CD4-positive, alpha-beta T cell (primary cell): ENCODE data around the gene LZTFL1. TPM values are rescaled to one million over a fixed set of nuclear protein-coding genes. Genes with fewer than 3 reads are reported as not detected.

Source experiments
- ATAC-seq: fragments of 200-7000 bp; cut with Tn5 transposase; one replicate; pipeline ENCODE4 v1.10.0; 2022; ENCODE audit warnings: mild to moderate bottlenecking; ENCODE audit not compliant: poor library complexity
- CTCF ChIA-PET: fragments of 350-600 bp; sonication (Branson Sonifier 250); formaldehyde crosslinking; loops from one replicate; lab custom pipeline; 2021; ENCODE audit warnings: antibody characterized with exemption, inconsistent platforms; lab: Charles Lee
- POLR2A ChIA-PET: fragments of 350-600 bp; sonication (Branson Sonifier 250); formaldehyde crosslinking; loops from one replicate; lab custom pipeline; 2021; ENCODE audit warnings: antibody characterized with exemption, inconsistent platforms; lab: Charles Lee
- DNase-seq, 14 experiments: peaks; one replicate each; pipeline ENCODE4 v3.0.0-alpha.2; 2013 to 2020; ENCODE audit warnings: mixed read lengths in 2 of 14
- H3K27ac ChIP-seq, 2 donors: one replicate each; pipeline versions ENCODE4 v1.5.1 to v1.7.0; 2013; ENCODE audit warnings: low read length in 2 of 2, low read depth in 1 of 2, mild to moderate bottlenecking in 1 of 2
- H3K27me3 ChIP-seq, 2 experiments: 1 replicate in 1 of 2; 2 replicates in 1 of 2; pipeline versions ENCODE4 v1.6.1 to v1.7.0; 2013; ENCODE audit warnings: low read length in 2 of 2, control low read depth in 1 of 2, mild to moderate bottlenecking in 1 of 2, moderate library complexity in 1 of 2; ENCODE audit not compliant: insufficient read depth in 2 of 2, control insufficient read depth in 1 of 2
- H3K36me3 ChIP-seq: one replicate; pipeline ENCODE4 v1.6.1; 2013; ENCODE audit warnings: low read length, control low read depth; ENCODE audit not compliant: insufficient read depth
- H3K4me1 ChIP-seq: one replicate; pipeline ENCODE4 v1.6.1; 2013; ENCODE audit warnings: low read length, control low read depth; ENCODE audit not compliant: insufficient read depth
- H3K4me3 ChIP-seq: one replicate; pipeline ENCODE4 v1.5.1; 2013; ENCODE audit warnings: mild to moderate bottlenecking, low read length, moderate library complexity
- H3K9me3 ChIP-seq, 2 experiments: 1 replicate in 1 of 2; 2 replicates in 1 of 2; pipeline versions ENCODE4 v1.6.1 to v1.7.0; 2013; ENCODE audit warnings: low read length in 2 of 2, mild to moderate bottlenecking in 2 of 2, control low read depth in 1 of 2, moderate library complexity in 1 of 2; ENCODE audit not compliant: control insufficient read depth in 1 of 2, insufficient read depth in 1 of 2
- H3K27ac Mint-ChIP-seq: one replicate; pipeline ENCODE4 v1.8.0; 2020; ENCODE audit warnings: mixed read lengths
- H3K27me3 Mint-ChIP-seq: one replicate; pipeline ENCODE4 v1.8.0; 2021; ENCODE audit warnings: mixed read lengths
- H3K36me3 Mint-ChIP-seq: one replicate; pipeline ENCODE4 v1.8.0; 2021; ENCODE audit warnings: low read depth, mixed read lengths
- H3K4me1 Mint-ChIP-seq: one replicate; pipeline ENCODE4 v1.8.0; 2021; ENCODE audit warnings: low read depth, mixed read lengths
- H3K4me3 Mint-ChIP-seq: one replicate; pipeline ENCODE4 v1.8.0; 2020; ENCODE audit warnings: mild to moderate bottlenecking, mixed read lengths
- H3K9me3 Mint-ChIP-seq: one replicate; pipeline ENCODE4 v1.8.0; 2020; ENCODE audit warnings: mixed read lengths
- intact Hi-C, 2 experiments: fragments of 100-400 bp; cut with DNase I in 1 of 2; cut with micrococcal nuclease in 1 of 2; formaldehyde crosslinking; loops; one replicate each; pipeline versions ENCODE4 v1.15.1 to v1.9.0; 2023 to 2025; cut with DNase I, micrococcal nuclease
- total RNA-seq, 174 experiments: library from RNA in 2 of 174; stranded (reverse) in 2 of 174; gene quantifications; one replicate each; pipeline ENCODE4 v1.2.3 and lab custom pipeline; 2021 to 2026
- TF ChIP-seq, protein P1 (sequence below): fragments of 200-600 bp; IDR thresholded peaks from one replicate; pipeline ENCODE4 v1.8.0; 2022; ENCODE audit warnings: antibody characterized with exemption, mild to moderate bottlenecking

Gene LZTFL1
- total RNA-seq, 2 experiments from 2014 or later = 9.6 to 10.0 TPM

DNA sequence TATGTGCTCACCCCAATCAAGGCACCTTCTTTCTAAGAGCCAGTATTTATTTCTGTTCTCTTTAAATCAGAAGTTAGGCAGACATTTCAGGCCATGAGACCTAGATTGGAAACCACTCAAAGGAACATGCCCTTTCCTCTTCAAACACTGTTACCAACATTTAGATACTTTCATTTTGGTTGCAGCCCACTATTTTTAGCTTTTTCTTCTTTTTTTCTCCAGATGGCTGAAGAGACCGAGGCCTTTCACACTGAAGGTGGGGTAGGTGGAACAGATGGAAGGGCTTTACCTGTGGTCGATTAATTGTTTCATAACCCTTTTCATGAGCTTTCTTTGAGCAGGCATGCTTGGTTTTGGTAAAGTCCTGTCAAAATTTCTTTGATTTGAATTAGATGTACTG is 10.9 kb upstream of the LZTFL1 start:
- DNase-seq = no peak
- ATAC-seq = no peak
- Mint-ChIP-seq H3K4me1 (peaks cover 34% of the 10 kb centered on the region), H3K9me3 (no peaks in the 10 kb centered on the region), H3K27ac (no peak overlapping the region), H3K4me3 (no peak overlapping the region), H3K36me3 (no peaks in the 10 kb centered on the region), H3K27me3 (peaks cover 14% of the 10 kb centered on the region)
- H3K27me3 ChIP-seq = no peaks in the 10 kb centered on the region
- no peaks in the 10 kb centered on the region for H3K36me3 ChIP-seq
- ChIA-PET CTCF (interaction anchor here (1.1 kb wide), 1 partner anchor 226 kb away, joined by 4 read pairs; no protein-coding TSS in a partner anchor), POLR2A (interaction anchor here (1.0 to 1.1 kb wide), 2 partner anchors 9 to 62 kb away, joined by 3 read pairs; no protein-coding TSS in a partner anchor)
- no peaks in the 10 kb centered on the region for H3K4me1 ChIP-seq
- no peaks in the 10 kb centered on the region for H3K9me3 ChIP-seq
- no peak overlapping the region for H3K4me3 ChIP-seq
- TF ChIP-seq, protein P1, sequence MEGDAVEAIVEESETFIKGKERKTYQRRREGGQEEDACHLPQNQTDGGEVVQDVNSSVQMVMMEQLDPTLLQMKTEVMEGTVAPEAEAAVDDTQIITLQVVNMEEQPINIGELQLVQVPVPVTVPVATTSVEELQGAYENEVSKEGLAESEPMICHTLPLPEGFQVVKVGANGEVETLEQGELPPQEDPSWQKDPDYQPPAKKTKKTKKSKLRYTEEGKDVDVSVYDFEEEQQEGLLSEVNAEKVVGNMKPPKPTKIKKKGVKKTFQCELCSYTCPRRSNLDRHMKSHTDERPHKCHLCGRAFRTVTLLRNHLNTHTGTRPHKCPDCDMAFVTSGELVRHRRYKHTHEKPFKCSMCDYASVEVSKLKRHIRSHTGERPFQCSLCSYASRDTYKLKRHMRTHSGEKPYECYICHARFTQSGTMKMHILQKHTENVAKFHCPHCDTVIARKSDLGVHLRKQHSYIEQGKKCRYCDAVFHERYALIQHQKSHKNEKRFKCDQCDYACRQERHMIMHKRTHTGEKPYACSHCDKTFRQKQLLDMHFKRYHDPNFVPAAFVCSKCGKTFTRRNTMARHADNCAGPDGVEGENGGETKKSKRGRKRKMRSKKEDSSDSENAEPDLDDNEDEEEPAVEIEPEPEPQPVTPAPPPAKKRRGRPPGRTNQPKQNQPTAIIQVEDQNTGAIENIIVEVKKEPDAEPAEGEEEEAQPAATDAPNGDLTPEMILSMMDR = no peak
- intact Hi-C loops = no loop called here
- no peak overlapping the region for H3K27ac ChIP-seq

DNA sequence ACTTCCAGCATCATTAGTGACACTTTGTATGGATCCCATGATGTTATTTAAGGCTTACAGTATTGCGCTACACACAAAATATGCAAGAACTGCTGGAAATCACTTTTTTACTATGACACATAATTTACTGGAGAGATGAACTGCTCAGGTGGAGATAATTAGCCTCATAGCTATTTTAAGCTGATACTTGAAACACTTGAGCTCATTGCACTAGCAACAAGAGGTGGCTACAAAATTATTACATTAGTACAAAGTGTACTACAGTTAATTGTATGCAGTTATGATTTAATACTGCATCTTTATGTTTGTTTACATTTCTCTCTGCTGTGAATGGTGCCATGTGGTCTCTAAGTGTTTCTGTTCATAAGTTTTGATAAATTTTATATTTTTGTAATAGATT is 6.5 kb upstream of the LZTFL1 start:
- Mint-ChIP-seq H3K9me3 (no peaks in the 10 kb centered on the region), H3K27me3 (peaks cover 8% of the 10 kb centered on the region), H3K4me1 (peaks cover 13% of the 10 kb centered on the region), H3K27ac (no peak overlapping the region), H3K4me3 (no peak overlapping the region), H3K36me3 (no peaks in the 10 kb centered on the region)
- CTCF ChIA-PET = no interaction called here
- ATAC-seq (no peak), DNase-seq (no peak)
- POLR2A ChIA-PET = no interaction called here
- H3K4me1 ChIP-seq = no peaks in the 10 kb centered on the region
- intact Hi-C loops = no loop called here
- no peaks in the 10 kb centered on the region for H3K27me3 ChIP-seq
- no peak overlapping the region for H3K4me3 ChIP-seq
- TF ChIP-seq, protein P1 = no peak
- no peaks in the 10 kb centered on the region for H3K36me3 ChIP-seq
- H3K9me3 ChIP-seq = no peaks in the 10 kb centered on the region
- H3K27ac ChIP-seq = no peak overlapping the region

DNA sequence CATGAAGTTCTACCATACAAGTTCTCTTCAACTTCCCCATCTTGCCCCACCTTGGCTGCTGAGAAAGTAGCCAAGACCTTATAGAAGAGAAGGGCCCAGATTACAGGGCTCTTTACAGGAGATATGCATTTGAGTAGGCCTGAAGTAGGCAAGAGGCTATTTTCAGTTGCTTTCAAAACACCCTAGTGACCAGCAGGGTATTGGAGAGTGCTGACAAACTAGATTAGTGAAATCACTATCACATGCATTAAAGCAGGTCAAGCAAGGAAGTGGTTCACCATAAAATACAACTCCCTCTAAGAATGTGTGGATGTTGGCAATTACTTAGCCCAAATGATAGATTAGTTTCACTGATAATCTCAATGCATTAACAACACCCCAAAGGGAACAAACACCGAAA is 2.7 kb upstream of the LZTFL1 start:
- H3K36me3 ChIP-seq = no peaks in the 10 kb centered on the region
- H3K9me3 ChIP-seq = no peaks in the 10 kb centered on the region
- no peak overlapping the region for H3K27ac ChIP-seq
- CTCF ChIA-PET = no interaction called here
- H3K9me3 Mint-ChIP-seq = no peaks in the 10 kb centered on the region
- TF ChIP-seq, protein P1 = no peak
- peaks cover 9% of the 10 kb centered on the region for H3K36me3 Mint-ChIP-seq
- DNase-seq = peak in 1 of 14 experiments; percentile 7
- peaks cover 30% of the 10 kb centered on the region for H3K4me1 Mint-ChIP-seq
- H3K27me3 ChIP-seq = no peaks in the 10 kb centered on the region
- peaks cover 17% of the 10 kb centered on the region for H3K4me1 ChIP-seq
- no peak overlapping the region for H3K27ac Mint-ChIP-seq
- ATAC-seq = no peak
- intact Hi-C loops = loop anchor here in 1 of 2 experiments (5.0 kb wide), 4 partner anchors 43 to 153 kb away; partner anchors contain the start of genes CCR9 and FYCO1
- no peaks in the 10 kb centered on the region for H3K27me3 Mint-ChIP-seq
- H3K4me3 ChIP-seq = no peak overlapping the region
- H3K4me3 Mint-ChIP-seq = no peak overlapping the region
- POLR2A ChIA-PET = interaction anchor here (1.3 kb wide), 1 partner anchor 20 kb away, joined by 3 read pairs; no protein-coding TSS in a partner anchor
